CD14-positive monocyte (primary cell): ENCODE data around the gene MICALL1. TPM values are rescaled to one million over a fixed set of nuclear protein-coding genes. Genes with fewer than 3 reads are reported as not detected.
A peak's percentile ranks its signal among the peaks of the same experiment; 100 is the strongest.

Experiments used
- DNase-seq, 3 donors: peaks; one replicate each; pipeline ENCODE4 v3.0.0-alpha.2; 2011 to 2022
- H2AFZ ChIP-seq: 2 replicates; pipeline ENCODE4 v1.6.0; 2012; ENCODE audit warnings: mild to moderate bottlenecking, low read depth, low read length, inconsistent platforms; ENCODE audit not compliant: insufficient read depth, poor library complexity, severe bottlenecking
- H3K27ac ChIP-seq, 2 donors: 1 replicate in 1 of 2; 2 replicates in 1 of 2; pipeline ENCODE4 v1.5.1; 2012 to 2013; ENCODE audit warnings: low read length in 2 of 2, control low read depth in 1 of 2, inconsistent platforms in 1 of 2, low read depth in 1 of 2, mild to moderate bottlenecking in 1 of 2
- H3K27me3 ChIP-seq, 2 donors: one replicate each; pipeline versions ENCODE4 v1.6.0 to v1.6.1; 2011 to 2013; ENCODE audit warnings: low read length in 2 of 2; ENCODE audit not compliant: control insufficient read depth in 2 of 2, insufficient read depth in 2 of 2
- H3K36me3 ChIP-seq, 2 donors: replicated peaks in 1 of 2; 1 replicate in 1 of 2; 2 replicates in 1 of 2; pipeline versions ENCODE4 v1.5.1 to v1.6.1; 2012 to 2013; ENCODE audit warnings: low read length in 2 of 2, control low read depth in 1 of 2, inconsistent platforms in 1 of 2, mild to moderate bottlenecking in 1 of 2; ENCODE audit not compliant: insufficient read depth in 2 of 2, control insufficient read depth in 1 of 2
- H3K4me1 ChIP-seq, 2 donors: 1 replicate in 1 of 2; 2 replicates in 1 of 2; pipeline versions ENCODE4 v1.5.1 to v1.6.1; 2012 to 2013; ENCODE audit warnings: low read length in 2 of 2, control low read depth in 1 of 2, inconsistent platforms in 1 of 2, mild to moderate bottlenecking in 1 of 2, moderate library complexity in 1 of 2; ENCODE audit not compliant: insufficient read depth in 2 of 2, control insufficient read depth in 1 of 2
- H3K4me2 ChIP-seq: replicated peaks from 2 replicates; pipeline ENCODE3; 2012; ENCODE audit warnings: low read length, moderate library complexity, mild to moderate bottlenecking; ENCODE audit not compliant: poor library complexity, severe bottlenecking; ENCODE audit errors: extremely low read depth
- H3K4me3 ChIP-seq, 3 experiments: fragments of 200-600 bp in 1 of 3; sonication (generic) in 1 of 3; replicated peaks in 1 of 3; 1 replicate in 2 of 3; 2 replicates in 1 of 3; pipeline ENCODE4 v1.5.1; 2011 to 2013; ENCODE audit warnings: low read length in 3 of 3, mild to moderate bottlenecking in 3 of 3, control low read depth in 2 of 3, low read depth in 2 of 3, inconsistent platforms in 1 of 3, moderate library complexity in 1 of 3
- H3K79me2 ChIP-seq: 2 replicates; pipeline ENCODE4 v1.6.0; 2012; ENCODE audit warnings: mild to moderate bottlenecking, control low read depth, inconsistent platforms, low read length, moderate library complexity; ENCODE audit not compliant: insufficient read depth
- H3K9ac ChIP-seq: 2 replicates; pipeline ENCODE4 v1.6.0; 2017; ENCODE audit warnings: low read length, mild to moderate bottlenecking; ENCODE audit not compliant: insufficient read depth, poor library complexity, severe bottlenecking
- H3K9me3 ChIP-seq, 2 donors: replicated peaks in 1 of 2; 1 replicate in 1 of 2; 2 replicates in 1 of 2; pipeline versions ENCODE4 v1.5.1 to v1.6.1; 2012 to 2013; ENCODE audit warnings: low read length in 2 of 2, control low read depth in 1 of 2; ENCODE audit not compliant: control insufficient read depth in 1 of 2, insufficient read depth in 1 of 2
- H4K20me1 ChIP-seq: 2 replicates; pipeline ENCODE4 v1.6.0; 2012; ENCODE audit warnings: mild to moderate bottlenecking, low read length, control low read depth, moderate library complexity; ENCODE audit not compliant: insufficient read depth
- H3K27ac Mint-ChIP-seq, 7 donors: one replicate each; pipeline ENCODE4 v1.8.0; 2020; ENCODE audit warnings: mild to moderate bottlenecking in 7 of 7, mixed read lengths in 7 of 7, moderate library complexity in 6 of 7, inconsistent platforms in 2 of 7
- H3K27me3 Mint-ChIP-seq, 3 donors: one replicate each; pipeline ENCODE4 v1.8.0; 2021 to 2022; ENCODE audit warnings: low read depth in 3 of 3, mild to moderate bottlenecking in 3 of 3, mixed read lengths in 3 of 3, moderate library complexity in 3 of 3, inconsistent platforms in 1 of 3
- H3K36me3 Mint-ChIP-seq, 2 donors: one replicate each; pipeline ENCODE4 v1.8.0; 2020; ENCODE audit warnings: mixed read lengths in 2 of 2, inconsistent platforms in 1 of 2, mild to moderate bottlenecking in 1 of 2
- H3K4me1 Mint-ChIP-seq: one replicate; pipeline ENCODE4 v1.8.0; 2020; ENCODE audit warnings: mild to moderate bottlenecking, mixed read lengths
- H3K4me3 Mint-ChIP-seq, 2 donors: one replicate each; pipeline ENCODE4 v1.8.0; 2020; ENCODE audit warnings: mild to moderate bottlenecking in 2 of 2, mixed read lengths in 2 of 2, moderate library complexity in 1 of 2
- H3K9me3 Mint-ChIP-seq, 7 donors: one replicate each; pipeline ENCODE4 v1.8.0; 2020 to 2022; ENCODE audit warnings: mixed read lengths in 7 of 7, mild to moderate bottlenecking in 6 of 7, moderate library complexity in 6 of 7, inconsistent platforms in 2 of 7
- CTCF ChIP-seq: fragments of 200-600 bp; IDR thresholded peaks from one replicate; pipeline ENCODE4 v1.8.0; 2022; ENCODE audit warnings: antibody characterized with exemption, mild to moderate bottlenecking
- WGBS: methylation state at CpG from one replicate; pipeline ENCODE4 v1.1.5; 2013; ENCODE audit warnings: missing lambda C conversion rate; ENCODE audit not compliant: insufficient coverage; 5-methylcytosine and 5-hydroxymethylcytosine counted together
- intact Hi-C, 2 donors: fragments of 100-400 bp; cut with micrococcal nuclease; formaldehyde crosslinking; loops; one replicate each; pipeline versions ENCODE4 v1.15.0 to v1.15.1; 2023
- polyA plus RNA-seq, 3 donors: library from polyadenylated mRNA; depleted of rRNA in 1 of 3; unstranded in 2 of 3; stranded (reverse) in 1 of 3; fragments of 300-500 nt in 2 of 3; fragments of >200 nt in 1 of 3; fragmentation: Illumina TruSeq in 2 of 3; gene quantifications; 1 replicate in 2 of 3; 2 replicates in 1 of 3; pipeline ENCODE4 v1.2.3, GENCODE V29; 2012 to 2021

The MICALL1 gene
- polyA plus RNA-seq, 3 donors = 0.51 to 7.0 (median 1.3) TPM

GRCh38 chr22:37940698-37941376, 34.7 kb downstream of the MICALL1 start:
- 56% methylated on average over 11 of the region's 12 CpGs for WGBS
- TF ChIP-seq CTCF = no peak
- peaks cover 21 to 25% of the 10 kb centered on the region in 2 donors for H3K36me3 ChIP-seq
- Mint-ChIP-seq H3K27me3 (peaks cover 0 to 2% (median 0%) of the 10 kb centered on the region in 3 donors), H3K36me3 (peaks cover 25 to 48% of the 10 kb centered on the region in 2 donors), H3K9me3 (no peaks in the 10 kb centered on the region), H3K27ac (peak overlapping the region; percentile 34 to 79 (median 55)), H3K4me3 (no peak overlapping the region), H3K4me1 (peaks cover 7% of the 10 kb centered on the region)
- H3K4me2 ChIP-seq = no peak overlapping the region
- peak; percentile 2 to 54 (median 16) for DNase-seq
- no peaks in the 10 kb centered on the region for H3K27me3 ChIP-seq
- intact Hi-C loops = no loop called here
- H4K20me1 ChIP-seq = no peaks in the 10 kb centered on the region
- H3K27ac ChIP-seq = peak overlapping the region; percentile 12 to 41
- peaks cover 7 to 10% of the 10 kb centered on the region in 2 donors for H3K4me1 ChIP-seq
- H3K79me2 ChIP-seq = no peaks in the 10 kb centered on the region
- H3K4me3 ChIP-seq = no peak overlapping the region
- no peaks in the 10 kb centered on the region for H3K9me3 ChIP-seq
- no peak overlapping the region for H2AFZ ChIP-seq
- H3K9ac ChIP-seq = no peak overlapping the region

GRCh38 chr22:37942133-37942532, 36.0 kb downstream of the MICALL1 start:
- Mint-ChIP-seq H3K4me1 (peaks cover 7% of the 10 kb centered on the region), H3K27me3 (peaks cover 0 to 2% (median 1%) of the 10 kb centered on the region in 3 donors), H3K36me3 (peaks cover 20 to 41% of the 10 kb centered on the region in 2 donors), H3K9me3 (peaks cover 0 to under 1% (median 0%) of the 10 kb centered on the region in 7 donors), H3K27ac (peak overlapping the region in 1 of 7 donors; percentile 23), H3K4me3 (no peak overlapping the region)
- H2AFZ ChIP-seq = no peak overlapping the region
- TF ChIP-seq CTCF = no peak
- no peak overlapping the region for H3K9ac ChIP-seq
- DNase-seq = no peak
- H3K4me2 ChIP-seq = no peak overlapping the region
- intact Hi-C loops = no loop called here
- 97% methylated on average over 8 of the region's 8 CpGs for WGBS
- peaks cover 7 to 10% of the 10 kb centered on the region in 2 donors for H3K4me1 ChIP-seq
- H3K9me3 ChIP-seq = no peaks in the 10 kb centered on the region
- H3K27ac ChIP-seq = no peak overlapping the region
- H3K36me3 ChIP-seq = peaks cover 18 to 25% of the 10 kb centered on the region in 2 donors
- H3K79me2 ChIP-seq = no peaks in the 10 kb centered on the region
- H3K27me3 ChIP-seq = no peaks in the 10 kb centered on the region
- no peak overlapping the region for H3K4me3 ChIP-seq
- no peaks in the 10 kb centered on the region for H4K20me1 ChIP-seq
